Adrenal gland (tissue), 5 donors: ENCODE measurements around the gene OS9.

ENCODE experiments used
- CTCF ChIP-seq, 6 experiments: fragments of 450-650 bp in 4 of 6; fragments of 200-600 bp in 2 of 6; sonication (generic) in 1 of 6; IDR thresholded peaks; 1 replicate in 5 of 6; 2 replicates in 1 of 6; pipeline versions ENCODE4 v1.5.1 to v1.8.0; 2016 to 2021; ENCODE audit warnings: antibody characterized with exemption in 6 of 6, mild to moderate bottlenecking in 2 of 6, moderate library complexity in 1 of 6
- POLR2A ChIP-seq, 2 donors: fragments of 450-650 bp; IDR thresholded peaks; one replicate each; pipeline ENCODE4 v1.6.1; 2017; ENCODE audit warnings: antibody characterized with exemption in 2 of 2, mild to moderate bottlenecking in 2 of 2, moderate library complexity in 1 of 2
- donor health status: DM: no; HTN: no; CAD: no.

- TF ChIP-seq CTCF (IDR thresholded peaks at IDR 0.05): no peak
- no peak for TF ChIP-seq POLR2A (IDR thresholded peaks at IDR 0.05)
These were observed 19.2 kb upstream of the OS9 start for GRCh38 chr12:57674691-57675090.
